HG02763 (cell line): ENCODE results near the gene MRPS5.
"Not testable (repeated sequence)": the region's sequence is repeated elsewhere in the genome, so short reads cannot be mapped to it uniquely, and the experiment has no call there.

ENCODE experiments used
- ATAC-seq: cut with Tn5 transposase; IDR thresholded peaks from one replicate; pipeline ENCODE4 v1.9.1; 2021; ENCODE audit warnings: mild to moderate bottlenecking, moderate library complexity; ENCODE audit not compliant: unreplicated experiment

Gene MRPS5

GRCh38 chr2:95048825-95049682 lies 72.6 kb downstream of the MRPS5 start:
- no peak for ATAC-seq

GRCh38 chr2:95047629-95048510 lies 73.7 kb downstream of the MRPS5 start:
- ATAC-seq = no peak

GRCh38 chr2:95046371-95047112 lies 75.1 kb downstream of the MRPS5 start:
- ATAC-seq = no peak

- no peak for ATAC-seq
Measured at GRCh38 chr2:95044601-95045000, 77.0 kb downstream of the MRPS5 start.

- ATAC-seq = no peak
Measured at GRCh38 chr2:95043300-95044093, 78.1 kb downstream of the MRPS5 start.

GRCh38 chr2:95042472-95043271 lies 78.9 kb downstream of the MRPS5 start:
- ATAC-seq = no peak

GRCh38 chr2:95041824-95042442 lies 79.7 kb downstream of the MRPS5 start:
- ATAC-seq = no peak

GRCh38 chr2:95041060-95041823 lies 80.4 kb downstream of the MRPS5 start:
- no peak for ATAC-seq

- no peak for ATAC-seq
Measured at GRCh38 chr2:95040426-95040825, 81.2 kb downstream of the MRPS5 start.

- ATAC-seq = no peak
Measured at GRCh38 chr2:95039978-95040377, 81.6 kb downstream of the MRPS5 start.

GRCh38 chr2:95039363-95039762 lies 82.2 kb downstream of the MRPS5 start:
- no peak for ATAC-seq

GRCh38 chr2:95038635-95039298 lies 82.8 kb downstream of the MRPS5 start:
- ATAC-seq = no peak

- ATAC-seq = not testable (repeated sequence)
Measured at GRCh38 chr2:95037841-95038585, 83.6 kb downstream of the MRPS5 start.

GRCh38 chr2:95037384-95037839 lies 84.2 kb downstream of the MRPS5 start:
- no peak for ATAC-seq

- ATAC-seq = no peak
Measured at GRCh38 chr2:95036596-95037383, 84.8 kb downstream of the MRPS5 start.
